Upper lobe of left lung (tissue), 4 donors: ENCODE measurements around the gene IKZF4.

Experiments
- CTCF ChIP-seq, 6 experiments: fragments of 450-650 bp in 4 of 6; fragments of 200-600 bp in 2 of 6; sonication (generic) in 2 of 6; IDR thresholded peaks; one replicate each; pipeline ENCODE4 v1.5.1; 2016 to 2019; ENCODE audit warnings: antibody characterized with exemption in 6 of 6
- EP300 ChIP-seq, 4 donors: sonication (generic); formaldehyde crosslinking; IDR thresholded peaks; one replicate each; pipeline ENCODE4 v1.5.1; 2017; ENCODE audit warnings: antibody characterized with exemption in 4 of 4, control low read depth in 2 of 4
- POLR2A ChIP-seq, 4 donors: fragments of 450-650 bp; IDR thresholded peaks; one replicate each; pipeline ENCODE4 v1.5.1; 2016 to 2017; ENCODE audit warnings: antibody characterized with exemption in 4 of 4, mild to moderate bottlenecking in 2 of 4
- POLR2AphosphoS5 ChIP-seq, 2 donors: sonication (generic); formaldehyde crosslinking; IDR thresholded peaks; one replicate each; pipeline ENCODE4 v1.5.1; 2017; ENCODE audit warnings: antibody characterized with exemption in 2 of 2

- no peak for TF ChIP-seq CTCF (IDR thresholded peaks at IDR 0.05)
- no peak for TF ChIP-seq POLR2AphosphoS5 (IDR thresholded peaks at IDR 0.05)
- TF ChIP-seq POLR2A (IDR thresholded peaks at IDR 0.05), result no peak
- TF ChIP-seq EP300 (IDR thresholded peaks at IDR 0.05), result no peak
These were observed 65.3 kb downstream of the IKZF4 start for GRCh38 chr12:56086096-56086495.
